SK-N-SH treated with all-trans-retinoic acid at 6 μM for 48 hours (cell line): ENCODE measurements around the gene GNMT.
A peak's percentile ranks its signal among the peaks of the same experiment; 100 is the strongest.

Experiments used
- ATAC-seq: fragments of 200-7000 bp; cut with Tn5 transposase; 3 replicates; pipeline ENCODE4 v1.9.1; 2020; ENCODE audit warnings: mild to moderate bottlenecking, moderate library complexity
- CSDC2 ChIP-seq: fragments of 250-450 bp; sonication (Bioruptor Pico); IDR thresholded peaks from 2 replicates; pipeline ENCODE4 v1.5.0; 2020; ENCODE audit warnings: mild to moderate bottlenecking, moderate library complexity
- ESRRG ChIP-seq: fragments of 250-450 bp; sonication (Bioruptor Pico); IDR thresholded peaks from 2 replicates; pipeline ENCODE4 v1.6.1; 2021; ENCODE audit warnings: mild to moderate bottlenecking
- GLIS3 ChIP-seq: fragments of 250-450 bp; sonication (Bioruptor Pico); IDR thresholded peaks from 2 replicates; pipeline ENCODE4 v1.5.0; 2020; ENCODE audit warnings: mild to moderate bottlenecking, moderate library complexity
- OSR1 ChIP-seq: fragments of 250-450 bp; sonication (Bioruptor Pico); IDR thresholded peaks from 2 replicates; pipeline ENCODE4 v1.8.0; 2022; ENCODE audit warnings: moderate library complexity, mild to moderate bottlenecking, inconsistent platforms
- PATZ1 ChIP-seq: fragments of 250-450 bp; sonication (Bioruptor Pico); IDR thresholded peaks from 2 replicates; pipeline ENCODE4 v1.8.0; 2020; ENCODE audit warnings: mild to moderate bottlenecking, moderate library complexity, borderline replicate concordance
- RARB ChIP-seq: fragments of 250-450 bp; sonication (Bioruptor Pico); IDR thresholded peaks from 2 replicates; pipeline ENCODE4 v1.8.0; 2021; ENCODE audit warnings: mild to moderate bottlenecking, moderate library complexity
- SNAI2 ChIP-seq: fragments of 250-450 bp; sonication (Bioruptor Pico); IDR thresholded peaks from 2 replicates; pipeline ENCODE4 v1.5.0; 2020; ENCODE audit warnings: mild to moderate bottlenecking, moderate library complexity
- TCF4 ChIP-seq: fragments of 250-450 bp; sonication (Bioruptor Pico); IDR thresholded peaks from 2 replicates; pipeline ENCODE4 v1.8.0; 2021; ENCODE audit warnings: mild to moderate bottlenecking, moderate library complexity, borderline replicate concordance
- TOX ChIP-seq: fragments of 250-450 bp; sonication (Bioruptor Pico); IDR thresholded peaks from 2 replicates; pipeline ENCODE4 v1.8.0; 2021; ENCODE audit warnings: mild to moderate bottlenecking, moderate library complexity, borderline replicate concordance
- ZC3H10 ChIP-seq: fragments of 250-450 bp; sonication (Bioruptor Pico); IDR thresholded peaks from 2 replicates; pipeline ENCODE4 v1.5.1; 2021; ENCODE audit warnings: mild to moderate bottlenecking, moderate library complexity
- ZFP3 ChIP-seq: fragments of 250-450 bp; sonication (Bioruptor Pico); IDR thresholded peaks from 2 replicates; pipeline ENCODE4 v1.5.0; 2020; ENCODE audit warnings: mild to moderate bottlenecking, moderate library complexity
- ZFP30 ChIP-seq: fragments of 450-650 bp; formaldehyde crosslinking; IDR thresholded peaks from 2 replicates; pipeline ENCODE4 v1.5.0; 2022; ENCODE audit warnings: mild to moderate bottlenecking, moderate library complexity
- TF ChIP-seq, protein P1 (sequence below): fragments of 250-450 bp; sonication (Bioruptor Pico); IDR thresholded peaks from 2 replicates; pipeline ENCODE4 v1.8.0; 2021; ENCODE audit warnings: low read depth, mild to moderate bottlenecking, moderate library complexity, borderline replicate concordance
- TF ChIP-seq, protein P2 (sequence below): fragments of 250-450 bp; sonication (Bioruptor Pico); IDR thresholded peaks from 2 replicates; pipeline ENCODE4 v1.5.1; 2021; ENCODE audit warnings: mild to moderate bottlenecking, moderate library complexity

GNMT gene

GRCh38 chr6:43011207-43011606 is 50.7 kb downstream of the GNMT start:
- TF ChIP-seq ESRRG (CRISPR knock-in tag), result no peak
- TF ChIP-seq TOX (CRISPR knock-in tag), result no peak
- TF ChIP-seq, protein P1, sequence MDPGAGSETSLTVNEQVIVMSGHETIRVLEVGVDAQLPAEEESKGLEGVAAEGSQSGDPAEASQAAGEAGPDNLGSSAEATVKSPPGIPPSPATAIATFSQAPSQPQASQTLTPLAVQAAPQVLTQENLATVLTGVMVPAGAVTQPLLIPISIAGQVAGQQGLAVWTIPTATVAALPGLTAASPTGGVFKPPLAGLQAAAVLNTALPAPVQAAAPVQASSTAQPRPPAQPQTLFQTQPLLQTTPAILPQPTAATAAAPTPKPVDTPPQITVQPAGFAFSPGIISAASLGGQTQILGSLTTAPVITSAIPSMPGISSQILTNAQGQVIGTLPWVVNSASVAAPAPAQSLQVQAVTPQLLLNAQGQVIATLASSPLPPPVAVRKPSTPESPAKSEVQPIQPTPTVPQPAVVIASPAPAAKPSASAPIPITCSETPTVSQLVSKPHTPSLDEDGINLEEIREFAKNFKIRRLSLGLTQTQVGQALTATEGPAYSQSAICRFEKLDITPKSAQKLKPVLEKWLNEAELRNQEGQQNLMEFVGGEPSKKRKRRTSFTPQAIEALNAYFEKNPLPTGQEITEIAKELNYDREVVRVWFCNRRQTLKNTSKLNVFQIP (CRISPR knock-in tag), result no peak
- TF ChIP-seq ZFP3 (CRISPR knock-in tag), result no peak
- TF ChIP-seq ZFP30 (CRISPR knock-in tag), result no peak
- no peak for TF ChIP-seq PATZ1 (CRISPR knock-in tag)
- TF ChIP-seq, protein P2, sequence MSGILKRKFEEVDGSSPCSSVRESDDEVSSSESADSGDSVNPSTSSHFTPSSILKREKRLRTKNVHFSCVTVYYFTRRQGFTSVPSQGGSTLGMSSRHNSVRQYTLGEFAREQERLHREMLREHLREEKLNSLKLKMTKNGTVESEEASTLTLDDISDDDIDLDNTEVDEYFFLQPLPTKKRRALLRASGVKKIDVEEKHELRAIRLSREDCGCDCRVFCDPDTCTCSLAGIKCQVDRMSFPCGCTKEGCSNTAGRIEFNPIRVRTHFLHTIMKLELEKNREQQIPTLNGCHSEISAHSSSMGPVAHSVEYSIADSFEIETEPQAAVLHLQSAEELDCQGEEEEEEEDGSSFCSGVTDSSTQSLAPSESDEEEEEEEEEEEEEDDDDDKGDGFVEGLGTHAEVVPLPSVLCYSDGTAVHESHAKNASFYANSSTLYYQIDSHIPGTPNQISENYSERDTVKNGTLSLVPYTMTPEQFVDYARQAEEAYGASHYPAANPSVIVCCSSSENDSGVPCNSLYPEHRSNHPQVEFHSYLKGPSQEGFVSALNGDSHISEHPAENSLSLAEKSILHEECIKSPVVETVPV (CRISPR knock-in tag), result no peak
- TF ChIP-seq OSR1, result no peak
- TF ChIP-seq TCF4 (CRISPR knock-in tag), result no peak
- TF ChIP-seq RARB (CRISPR knock-in tag), result no peak
- no peak for ATAC-seq

- TF ChIP-seq SNAI2 (CRISPR knock-in tag) (no peak), CSDC2 (CRISPR knock-in tag) (no peak), ESRRG (CRISPR knock-in tag) (no peak), ZC3H10 (CRISPR knock-in tag) (no peak), PATZ1 (CRISPR knock-in tag) (no peak), OSR1 (no peak)
- TF ChIP-seq, protein P2 (CRISPR knock-in tag), result no peak
- TF ChIP-seq, protein P1 (CRISPR knock-in tag), result no peak
- ATAC-seq, result no peak
These were observed 51.8 kb downstream of the GNMT start for GRCh38 chr6:43012364-43012763.

DNA sequence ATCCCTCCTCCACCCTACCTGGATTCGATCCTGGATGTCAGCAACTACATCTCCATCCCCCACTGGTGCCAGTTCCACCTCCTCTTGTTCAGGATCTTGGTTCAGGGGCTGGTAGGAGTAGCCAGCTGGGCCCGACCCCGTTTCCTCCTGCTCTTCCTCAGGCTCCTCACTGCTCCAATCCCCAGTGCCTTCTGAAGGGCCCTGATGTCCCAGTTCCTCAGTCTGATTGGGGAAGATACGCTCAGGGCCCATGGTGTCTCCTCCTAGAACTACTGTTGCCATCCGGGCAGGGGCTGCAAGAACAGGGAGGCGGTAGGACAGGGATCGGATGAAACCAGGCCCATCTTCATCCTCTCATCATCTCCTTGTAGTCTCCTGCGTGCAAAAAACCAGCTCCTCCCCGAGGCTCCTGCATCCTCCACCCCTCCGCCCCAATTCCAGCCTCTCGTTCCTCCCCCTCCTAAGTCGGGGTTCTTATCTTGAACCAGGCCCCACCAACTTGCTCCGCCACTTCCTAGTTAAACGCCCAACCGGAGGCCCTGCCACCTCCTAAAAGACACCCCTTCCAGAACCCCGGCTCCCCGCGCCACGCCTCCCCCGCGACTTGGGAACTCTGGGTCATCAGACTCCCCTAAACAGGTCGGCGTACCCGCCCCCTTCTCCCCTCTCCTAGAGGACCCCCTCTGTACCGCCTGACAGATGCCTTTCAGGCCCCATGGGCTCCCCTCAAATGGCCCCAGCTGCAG is 52.7 kb downstream of the GNMT start:
- ATAC-seq, result peak; percentile 39
- TF ChIP-seq GLIS3 (CRISPR knock-in tag) (no peak), CSDC2 (CRISPR knock-in tag) (no peak), ZFP30 (CRISPR knock-in tag) (no peak)
